Measurements from ENCODE around the gene SLC39A10.

DNA sequence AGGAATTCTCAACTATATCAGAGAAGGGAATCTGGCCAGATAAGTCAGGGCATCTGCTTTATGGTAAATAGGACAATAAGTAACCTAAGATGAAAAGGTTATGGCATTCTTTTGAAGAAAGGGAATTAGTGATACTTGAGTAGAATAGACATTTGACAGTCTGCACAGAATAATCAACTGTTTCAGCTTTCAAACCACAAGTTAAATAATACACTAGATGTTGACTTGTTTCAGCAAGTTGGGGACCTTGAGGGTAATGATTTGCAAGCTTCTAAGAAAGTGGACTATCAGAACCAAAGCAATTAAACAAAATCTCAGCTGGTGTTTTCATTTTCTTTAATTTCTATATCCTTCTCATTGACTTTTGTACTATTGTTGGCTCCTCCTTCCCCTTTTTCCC, 54.5 kb downstream of the SLC39A10 start:
- no peak for TF ChIP-seq POLR2A (IDR thresholded peaks at IDR 0.05)
- TF ChIP-seq, protein P1, sequence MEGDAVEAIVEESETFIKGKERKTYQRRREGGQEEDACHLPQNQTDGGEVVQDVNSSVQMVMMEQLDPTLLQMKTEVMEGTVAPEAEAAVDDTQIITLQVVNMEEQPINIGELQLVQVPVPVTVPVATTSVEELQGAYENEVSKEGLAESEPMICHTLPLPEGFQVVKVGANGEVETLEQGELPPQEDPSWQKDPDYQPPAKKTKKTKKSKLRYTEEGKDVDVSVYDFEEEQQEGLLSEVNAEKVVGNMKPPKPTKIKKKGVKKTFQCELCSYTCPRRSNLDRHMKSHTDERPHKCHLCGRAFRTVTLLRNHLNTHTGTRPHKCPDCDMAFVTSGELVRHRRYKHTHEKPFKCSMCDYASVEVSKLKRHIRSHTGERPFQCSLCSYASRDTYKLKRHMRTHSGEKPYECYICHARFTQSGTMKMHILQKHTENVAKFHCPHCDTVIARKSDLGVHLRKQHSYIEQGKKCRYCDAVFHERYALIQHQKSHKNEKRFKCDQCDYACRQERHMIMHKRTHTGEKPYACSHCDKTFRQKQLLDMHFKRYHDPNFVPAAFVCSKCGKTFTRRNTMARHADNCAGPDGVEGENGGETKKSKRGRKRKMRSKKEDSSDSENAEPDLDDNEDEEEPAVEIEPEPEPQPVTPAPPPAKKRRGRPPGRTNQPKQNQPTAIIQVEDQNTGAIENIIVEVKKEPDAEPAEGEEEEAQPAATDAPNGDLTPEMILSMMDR (IDR thresholded peaks at IDR 0.05), result no peak
